ENCODE measurements around the gene P4HTM.
"Not testable (repeated sequence)": the region's sequence is repeated elsewhere in the genome, so short reads cannot be mapped to it uniquely, and the experiment has no call there.

P4HTM gene

GRCh38 chr3:48984663-48985062 is 5.4 kb upstream of the P4HTM start:
- DNase-seq = no peak

- DNase-seq = no peak
Measured at GRCh38 chr3:48985831-48986376, 4.1 kb upstream of the P4HTM start.

GRCh38 chr3:48989126-48989795 is 780 bp upstream of the P4HTM start:
- DNase-seq = no peak

GRCh38 chr3:48990636-48991469 is 812 bp downstream of the P4HTM start:
- no peak for DNase-seq

- DNase-seq = no peak
Measured at GRCh38 chr3:48991851-48992545, 2.0 kb downstream of the P4HTM start.

- DNase-seq = no peak
Measured at GRCh38 chr3:48993834-48994233, 3.8 kb downstream of the P4HTM start.

GRCh38 chr3:48996640-48997039 is 6.6 kb downstream of the P4HTM start:
- DNase-seq = no peak

GRCh38 chr3:48997102-48997635 is 7.1 kb downstream of the P4HTM start:
- DNase-seq = no peak

GRCh38 chr3:48997714-48998637 is 7.9 kb downstream of the P4HTM start:
- no peak for DNase-seq

- DNase-seq = no peak
Measured at GRCh38 chr3:48999085-48999858, 9.2 kb downstream of the P4HTM start.

- DNase-seq = no peak
Measured at GRCh38 chr3:49001155-49001554, 11.1 kb downstream of the P4HTM start.

GRCh38 chr3:49004352-49005302 is 14.6 kb downstream of the P4HTM start:
- no peak for DNase-seq

GRCh38 chr3:49005303-49005680 is 15.3 kb downstream of the P4HTM start:
- no peak for DNase-seq

- DNase-seq = no peak
Measured at GRCh38 chr3:49005998-49006397, 16.0 kb downstream of the P4HTM start.

- DNase-seq = peak; percentile 15
Measured at GRCh38 chr3:49006408-49007067, 16.5 kb downstream of the P4HTM start.

GRCh38 chr3:49007068-49007770 is 17.2 kb downstream of the P4HTM start, which contains the start of gene WDR6:
Gene WDR6 (plus strand): TSS chr3:49007391. CDS start chr3:49007432, 41 bp downstream.
- DNase-seq = peak; percentile 98

GRCh38 chr3:49007771-49008528 is 17.9 kb downstream of the P4HTM start:
- DNase-seq = peak; percentile 89

GRCh38 chr3:49008627-49009026 is 18.6 kb downstream of the P4HTM start:
- DNase-seq = not testable (repeated sequence)

Measured in fibroblast of upper back skin (primary cell).